Ectodermal cell (in vitro differentiated cells): ENCODE measurements around the gene VARS2.
A peak's percentile ranks its signal among the peaks of the same experiment; 100 is the strongest.

ENCODE experiments used
- H3K27ac ChIP-seq: 2 replicates; pipeline ENCODE4 v1.7.0; 2013; ENCODE audit warnings: mild to moderate bottlenecking, low read depth, low read length; ENCODE audit not compliant: insufficient read depth, poor library complexity, severe bottlenecking
- H3K27me3 ChIP-seq: 2 replicates; pipeline ENCODE4 v1.7.0; 2013; ENCODE audit warnings: mild to moderate bottlenecking, low read length; ENCODE audit not compliant: insufficient read depth, control insufficient read depth, poor library complexity, severe bottlenecking
- H3K36me3 ChIP-seq: one replicate; pipeline ENCODE4 v1.7.0; 2013; ENCODE audit warnings: low read length; ENCODE audit not compliant: control insufficient read depth, insufficient read depth
- H3K4me1 ChIP-seq: one replicate; pipeline ENCODE4 v1.7.0; 2013; ENCODE audit warnings: low read length; ENCODE audit not compliant: control insufficient read depth, insufficient read depth
- H3K4me3 ChIP-seq: 2 replicates; pipeline ENCODE4 v1.7.0; 2013; ENCODE audit warnings: low read depth, low read length, control low read depth; ENCODE audit not compliant: insufficient read depth
- H3K9me3 ChIP-seq: 2 replicates; pipeline ENCODE4 v1.7.0; 2013; ENCODE audit warnings: mild to moderate bottlenecking, low read length, moderate library complexity; ENCODE audit not compliant: control insufficient read depth
- WGBS, 2 experiments: methylation state at CpG; one replicate each; pipeline ENCODE4 v1.1.7; 2013; ENCODE audit warnings: missing lambda C conversion rate in 2 of 2; 5-methylcytosine and 5-hydroxymethylcytosine counted together

The VARS2 gene

DNA sequence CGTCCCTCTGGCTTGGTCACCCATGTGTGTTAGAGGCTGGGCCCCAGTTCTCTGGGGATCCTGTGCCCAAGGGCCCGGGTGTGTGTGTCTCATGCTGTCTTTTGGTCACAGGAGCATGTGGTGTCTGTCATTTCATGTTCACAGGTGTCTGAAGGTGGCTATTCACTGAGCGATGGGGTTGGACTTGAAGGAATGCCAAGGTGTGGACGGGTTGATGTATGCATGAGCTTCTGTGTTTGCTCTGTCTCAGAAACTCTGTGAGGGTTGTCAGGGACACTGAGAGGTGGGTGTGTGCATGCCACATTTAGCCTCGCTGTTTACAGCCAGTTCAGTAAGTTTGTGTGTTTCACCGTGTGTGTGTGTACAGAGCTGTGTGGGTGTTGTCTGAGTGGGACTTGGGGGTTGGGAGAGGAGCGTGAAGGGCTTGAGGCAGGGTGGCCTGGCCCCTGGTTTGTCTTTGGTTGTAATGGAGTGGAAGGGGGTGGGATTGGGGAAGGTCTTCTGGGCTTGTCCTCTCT lies 28.5 kb upstream of the VARS2 start:
- Histone ChIP-seq H3K9me3 (no peaks in the 10 kb centered on the region), H3K27ac (peak overlapping the region; percentile 96), H3K27me3 (no peaks in the 10 kb centered on the region), H3K4me3 (peak overlapping the region; percentile 55), H3K36me3 (peaks cover 18% of the 10 kb centered on the region), H3K4me1 (peaks cover 20% of the 10 kb centered on the region)
- 22 to 25% methylated on average over 7 of the region's 7 CpGs for WGBS, 2 experiments

DNA sequence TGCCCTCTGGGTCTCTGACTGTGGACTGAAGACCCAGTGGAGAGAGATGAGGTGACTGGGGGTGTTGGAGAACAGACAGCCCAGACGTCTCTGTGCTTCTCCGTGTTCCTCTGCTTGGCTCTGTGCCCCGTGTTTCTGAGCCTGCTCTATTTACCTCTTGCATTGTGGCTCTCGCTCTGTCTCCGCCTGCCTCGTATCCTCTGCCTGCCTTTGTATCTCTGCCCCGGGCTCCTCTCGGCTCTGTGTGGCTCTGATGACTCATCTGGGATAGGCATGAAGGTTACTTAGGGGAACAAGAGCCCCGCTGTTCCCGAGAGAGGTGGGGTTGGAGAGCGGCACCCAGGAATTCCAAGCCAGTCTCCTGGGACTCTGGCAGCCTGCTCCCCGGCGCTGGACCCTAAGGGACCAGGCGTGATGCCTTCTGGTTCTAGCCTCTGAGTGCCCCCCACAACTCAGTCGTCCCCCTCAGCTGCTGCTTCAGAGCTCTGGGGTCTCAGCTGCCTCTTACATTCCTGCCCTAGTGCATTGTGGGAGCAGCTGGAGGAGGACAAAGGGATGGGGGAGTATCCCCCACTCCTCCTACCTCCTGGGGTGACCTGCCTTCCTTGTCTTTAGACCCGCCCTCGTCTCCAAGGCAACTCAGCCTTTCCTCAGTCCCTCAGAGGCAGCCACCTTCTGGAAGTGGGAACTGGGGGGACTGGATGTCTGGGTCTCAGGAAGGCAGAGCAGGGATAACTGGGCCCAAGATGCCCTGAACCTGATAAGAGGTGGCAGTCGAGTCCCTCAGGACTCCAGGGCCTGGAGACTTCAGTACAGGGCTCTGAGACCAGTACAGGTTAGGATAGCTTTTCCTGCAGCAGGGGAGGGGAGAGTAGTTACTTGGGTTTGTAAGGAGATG lies 27.8 kb upstream of the VARS2 start:
- H3K36me3 ChIP-seq: peaks cover 25% of the 10 kb centered on the region
- WGBS, 2 experiments: 0 to 1% methylated on average over 18 of the region's 18 CpGs

DNA sequence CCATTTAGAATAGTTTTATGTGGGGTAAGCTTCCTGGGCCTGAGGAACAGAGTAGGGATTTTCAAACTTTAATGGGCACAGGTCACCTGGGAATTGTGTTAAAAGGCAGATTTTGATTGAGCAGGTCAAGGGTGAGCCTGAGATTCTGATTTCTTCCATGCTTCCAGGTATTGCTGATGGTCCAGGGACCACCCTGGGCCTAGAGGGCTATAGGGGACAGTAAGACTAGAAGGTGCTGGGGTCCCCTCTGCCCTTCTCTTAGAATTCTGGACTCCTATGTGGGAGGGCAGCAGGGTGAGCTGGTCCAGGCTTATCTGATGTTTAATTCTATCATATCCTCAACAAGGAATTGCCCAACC lies 27.2 kb upstream of the VARS2 start:
- H3K27ac ChIP-seq: peak overlapping the region; percentile 96
- H3K36me3 ChIP-seq: peaks cover 32% of the 10 kb centered on the region
- peaks cover 31% of the 10 kb centered on the region for H3K4me1 ChIP-seq
- peak overlapping the region; percentile 55 for H3K4me3 ChIP-seq
- no peaks in the 10 kb centered on the region for H3K9me3 ChIP-seq
- H3K27me3 ChIP-seq: no peaks in the 10 kb centered on the region

More for the DNA sequence above, 27.8 kb upstream of the VARS2 start:
- Histone ChIP-seq H3K4me1 (peaks cover 25% of the 10 kb centered on the region), H3K4me3 (peak overlapping the region; percentile 55), H3K27me3 (no peaks in the 10 kb centered on the region), H3K9me3 (no peaks in the 10 kb centered on the region), H3K27ac (peak overlapping the region; percentile 96)

GRCh38 chr6:30887901-30888815 lies 25.9 kb upstream of the VARS2 start:
- Histone ChIP-seq H3K36me3 (peaks cover 43% of the 10 kb centered on the region), H3K27ac (no peak overlapping the region), H3K4me1 (peaks cover 34% of the 10 kb centered on the region), H3K27me3 (no peaks in the 10 kb centered on the region), H3K4me3 (no peak overlapping the region), H3K9me3 (no peaks in the 10 kb centered on the region)
- WGBS, 2 experiments: 79 to 83% methylated on average over 6 of the region's 6 CpGs

- Histone ChIP-seq H3K27ac (no peak overlapping the region), H3K4me1 (peaks cover 34% of the 10 kb centered on the region), H3K4me3 (no peak overlapping the region), H3K36me3 (peaks cover 50% of the 10 kb centered on the region), H3K27me3 (no peaks in the 10 kb centered on the region), H3K9me3 (no peaks in the 10 kb centered on the region)
- WGBS, 2 experiments: 94 to 95% methylated on average over 18 of the region's 18 CpGs
These were observed 25.1 kb upstream of the VARS2 start for GRCh38 chr6:30888816-30889495.

GRCh38 chr6:30889496-30889885 lies 24.5 kb upstream of the VARS2 start:
- Histone ChIP-seq H3K27me3 (no peaks in the 10 kb centered on the region), H3K36me3 (peaks cover 55% of the 10 kb centered on the region), H3K9me3 (no peaks in the 10 kb centered on the region), H3K27ac (no peak overlapping the region), H3K4me1 (peaks cover 34% of the 10 kb centered on the region), H3K4me3 (no peak overlapping the region)
- WGBS, 2 experiments: 81 to 83% methylated on average over 4 of the region's 4 CpGs

DNA sequence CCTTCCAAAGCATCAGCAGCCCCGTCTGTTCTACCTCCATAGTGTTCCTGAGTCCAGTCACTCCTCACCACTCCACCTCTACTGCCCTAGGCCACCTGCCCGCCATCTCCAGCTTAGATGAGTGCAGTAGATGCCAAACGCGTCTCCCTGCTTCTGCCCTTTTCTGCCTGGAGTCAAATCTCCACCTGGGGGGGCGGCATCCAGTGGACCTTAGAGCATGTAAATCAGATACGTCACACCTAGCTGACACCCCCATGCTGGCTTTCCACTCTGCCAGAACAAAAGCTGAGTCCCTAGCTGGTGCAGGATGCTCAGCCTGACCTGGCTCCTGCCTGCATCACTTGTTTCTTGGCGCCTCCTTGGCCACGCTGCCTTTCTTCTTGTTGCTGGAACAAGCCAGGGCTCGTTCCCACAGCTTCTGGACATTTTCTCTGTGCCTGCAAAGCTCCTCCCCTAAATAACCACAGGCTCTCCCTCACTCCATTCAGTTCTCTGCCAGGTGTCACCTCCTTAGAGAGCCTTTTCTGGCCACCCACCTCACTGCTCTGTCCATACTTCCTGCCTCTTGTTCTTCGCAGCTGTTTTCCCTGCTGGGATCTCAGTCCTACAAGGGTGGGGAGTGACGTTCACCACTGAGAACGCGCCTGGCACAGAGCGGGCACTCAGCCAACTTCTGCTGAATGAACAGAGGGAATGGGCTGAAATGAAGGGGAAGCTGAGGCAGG lies 24.0 kb upstream of the VARS2 start:
- Histone ChIP-seq H3K27ac (no peak overlapping the region), H3K4me1 (peaks cover 34% of the 10 kb centered on the region), H3K36me3 (peaks cover 59% of the 10 kb centered on the region), H3K9me3 (no peaks in the 10 kb centered on the region), H3K4me3 (no peak overlapping the region), H3K27me3 (no peaks in the 10 kb centered on the region)
- WGBS, 2 experiments: 87 to 90% methylated on average over 14 of the region's 14 CpGs

GRCh38 chr6:30890646-30891449 lies 23.2 kb upstream of the VARS2 start:
- peaks cover 38% of the 10 kb centered on the region for H3K4me1 ChIP-seq
- 88% methylated on average over 12 of the region's 12 CpGs for WGBS, 2 experiments
- peaks cover 67% of the 10 kb centered on the region for H3K36me3 ChIP-seq
- H3K27me3 ChIP-seq: no peaks in the 10 kb centered on the region
- H3K27ac ChIP-seq: no peak overlapping the region
- no peaks in the 10 kb centered on the region for H3K9me3 ChIP-seq
- H3K4me3 ChIP-seq: no peak overlapping the region

DNA sequence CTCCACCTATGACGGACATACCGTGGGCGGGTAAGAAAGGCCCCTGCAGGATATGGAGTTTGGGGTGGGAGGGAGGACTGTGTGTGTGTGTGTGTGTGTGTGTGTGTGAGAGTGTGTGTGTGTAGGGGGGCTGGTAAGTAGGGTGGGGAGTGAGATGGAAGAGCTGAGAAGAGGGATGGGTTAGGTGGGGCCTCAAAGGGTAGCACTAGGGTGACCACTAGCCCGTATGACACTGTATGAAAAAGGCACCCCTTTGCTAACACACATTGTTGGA lies 22.7 kb upstream of the VARS2 start:
- peaks cover 71% of the 10 kb centered on the region for H3K36me3 ChIP-seq
- no peak overlapping the region for H3K4me3 ChIP-seq
- no peaks in the 10 kb centered on the region for H3K9me3 ChIP-seq
- H3K27me3 ChIP-seq: no peaks in the 10 kb centered on the region
- no peak overlapping the region for H3K27ac ChIP-seq
- peaks cover 38% of the 10 kb centered on the region for H3K4me1 ChIP-seq
- 95% methylated on average over 4 of the region's 4 CpGs for WGBS, 2 experiments
